ENCODE results near the gene SMG9.

SMG9 gene

DNA sequence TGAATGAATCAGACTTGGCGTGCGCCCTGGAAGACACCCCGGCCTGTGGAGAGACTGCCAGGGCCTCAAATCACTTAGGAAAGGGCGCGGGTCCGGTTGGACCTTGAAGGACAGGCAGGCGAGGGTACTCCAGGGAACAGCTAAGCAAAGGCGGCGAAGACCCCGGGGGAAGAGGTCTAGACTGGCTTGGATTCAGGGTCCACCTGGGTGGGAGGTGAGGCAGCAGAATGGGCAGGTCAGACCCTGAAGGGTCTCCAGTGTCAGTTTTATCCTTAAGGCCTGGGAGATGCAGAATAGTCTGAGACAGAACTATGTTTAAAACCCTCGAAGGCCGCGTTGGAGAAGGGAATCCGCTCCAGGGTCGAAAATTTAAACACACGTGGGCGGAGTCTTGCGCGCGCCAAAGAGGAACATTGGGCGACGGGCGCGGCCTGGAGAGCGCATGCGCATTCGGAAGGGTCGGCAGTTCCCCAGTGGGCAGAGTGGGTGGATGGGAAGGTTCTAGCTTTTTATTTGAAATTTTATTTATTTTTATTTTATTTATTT lies 567 bp upstream of the SMG9 start:
- Histone ChIP-seq H3K9me3 (ENCODE audit: control insufficient read depth, insufficient read depth, low read depth, low read length) (no peaks in the 10 kb centered on the region), H3K27ac (ENCODE audit: extremely low read depth, low read depth, low read length) (peak overlapping the region; percentile 100), H3K4me1 (ENCODE audit: control insufficient read depth, insufficient read depth, low read length) (peaks cover 33% of the 10 kb centered on the region), H3K4me3 (ENCODE audit: low read depth, low read length) (peak overlapping the region; percentile 60), H3K36me3 (ENCODE audit: control insufficient read depth in 2 of 2, insufficient read depth in 1 of 2, low read length in 2 of 2) (peaks cover 21 to 30% of the 10 kb centered on the region in 2 experiments)
- POLR2A ChIA-PET: interaction anchor here (0.6 to 4.4 kb wide), 26 partner anchors 9 to 292 kb away, joined by 3 to 63 read pairs (median 5); partner anchors contain the start of genes IRGQ, PLAUR, XRCC1 and ZNF45
- CTCF ChIA-PET: interaction anchor here (0.8 to 9.0 kb wide), 9 partner anchors 8 to 236 kb away, joined by 3 to 151 read pairs (median 6); no protein-coding TSS in a partner anchor
- TF ChIP-seq ZEB2 (tag by site-specific recombination; IDR thresholded peaks at IDR 0.05) (no peak; the same call in 1 of the 2 replicates), ZNF311 (tag by site-specific recombination; IDR thresholded peaks at IDR 0.05; ENCODE audit: borderline replicate concordance) (no peak), ZNF558 (tag by site-specific recombination; IDR thresholded peaks at IDR 0.05) (peak; percentile 53; the same call in 1 of the 2 replicates), ZNF560 (tag by site-specific recombination; IDR thresholded peaks at IDR 0.05; ENCODE audit: borderline replicate concordance) (no peak), ZNF426 (tag by site-specific recombination; IDR thresholded peaks at IDR 0.05) (no peak), SETDB1 (IDR thresholded peaks at IDR 0.05; ENCODE audit: insufficient read length, low read length) (no peak), ZNF843 (tag by site-specific recombination; IDR thresholded peaks at IDR 0.05) (no peak), ZNF501 (tag by site-specific recombination; IDR thresholded peaks at IDR 0.05) (peak; percentile 44; the same call in 1 of the 2 replicates), GFI1B (tag by site-specific recombination; IDR thresholded peaks at IDR 0.05) (peak; percentile 3; the same call in 1 of the 2 replicates), ZNF530 (tag by site-specific recombination; IDR thresholded peaks at IDR 0.05; ENCODE audit: low read depth) (no peak), ZNF221 (tag by site-specific recombination; IDR thresholded peaks at IDR 0.05; ENCODE audit: borderline replicate concordance) (no peak), ZNF2 (tag by site-specific recombination; IDR thresholded peaks at IDR 0.05) (peak; percentile 27; the same call in 1 of the 2 replicates), ZSCAN23 (tag by site-specific recombination; IDR thresholded peaks at IDR 0.05) (peak; percentile 80; the same call in 1 of the 2 replicates), SALL2 (tag by site-specific recombination; IDR thresholded peaks at IDR 0.05; ENCODE audit: borderline replicate concordance) (no peak), ZNF529 (tag by site-specific recombination; IDR thresholded peaks at IDR 0.05; ENCODE audit: insufficient replicate concordance) (no peak), ZNF335 (tag by site-specific recombination; conservative IDR thresholded peaks at IDR 0.05) (peak; percentile 36; the same call in 1 of the 2 replicates), SCRT1 (tag by site-specific recombination; IDR thresholded peaks at IDR 0.05; ENCODE audit: borderline replicate concordance) (peak; percentile 10; the same call in 1 of the 2 replicates), ZNF830 (tag by site-specific recombination; IDR thresholded peaks at IDR 0.05; ENCODE audit: low read depth) (no peak), ZNF555 (tag by site-specific recombination; conservative IDR thresholded peaks at IDR 0.05) (no peak), ZNF600 (tag by site-specific recombination; IDR thresholded peaks at IDR 0.05) (peak; percentile 6), ZNF76 (tag by site-specific recombination; IDR thresholded peaks at IDR 0.05; ENCODE audit: borderline replicate concordance, low read depth) (peak; percentile 4; the same call in 1 of the 2 replicates), ZNF707 (tag by site-specific recombination; IDR thresholded peaks at IDR 0.05) (no peak), ZBTB48 (tag by site-specific recombination; IDR thresholded peaks at IDR 0.05) (peak; percentile 60; the same call in 1 of the 2 replicates)
- TF ChIP-seq, protein P1, sequence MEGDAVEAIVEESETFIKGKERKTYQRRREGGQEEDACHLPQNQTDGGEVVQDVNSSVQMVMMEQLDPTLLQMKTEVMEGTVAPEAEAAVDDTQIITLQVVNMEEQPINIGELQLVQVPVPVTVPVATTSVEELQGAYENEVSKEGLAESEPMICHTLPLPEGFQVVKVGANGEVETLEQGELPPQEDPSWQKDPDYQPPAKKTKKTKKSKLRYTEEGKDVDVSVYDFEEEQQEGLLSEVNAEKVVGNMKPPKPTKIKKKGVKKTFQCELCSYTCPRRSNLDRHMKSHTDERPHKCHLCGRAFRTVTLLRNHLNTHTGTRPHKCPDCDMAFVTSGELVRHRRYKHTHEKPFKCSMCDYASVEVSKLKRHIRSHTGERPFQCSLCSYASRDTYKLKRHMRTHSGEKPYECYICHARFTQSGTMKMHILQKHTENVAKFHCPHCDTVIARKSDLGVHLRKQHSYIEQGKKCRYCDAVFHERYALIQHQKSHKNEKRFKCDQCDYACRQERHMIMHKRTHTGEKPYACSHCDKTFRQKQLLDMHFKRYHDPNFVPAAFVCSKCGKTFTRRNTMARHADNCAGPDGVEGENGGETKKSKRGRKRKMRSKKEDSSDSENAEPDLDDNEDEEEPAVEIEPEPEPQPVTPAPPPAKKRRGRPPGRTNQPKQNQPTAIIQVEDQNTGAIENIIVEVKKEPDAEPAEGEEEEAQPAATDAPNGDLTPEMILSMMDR (tag by site-specific recombination; IDR thresholded peaks at IDR 0.05): peak; percentile 53
- TF ChIP-seq, protein P2, sequence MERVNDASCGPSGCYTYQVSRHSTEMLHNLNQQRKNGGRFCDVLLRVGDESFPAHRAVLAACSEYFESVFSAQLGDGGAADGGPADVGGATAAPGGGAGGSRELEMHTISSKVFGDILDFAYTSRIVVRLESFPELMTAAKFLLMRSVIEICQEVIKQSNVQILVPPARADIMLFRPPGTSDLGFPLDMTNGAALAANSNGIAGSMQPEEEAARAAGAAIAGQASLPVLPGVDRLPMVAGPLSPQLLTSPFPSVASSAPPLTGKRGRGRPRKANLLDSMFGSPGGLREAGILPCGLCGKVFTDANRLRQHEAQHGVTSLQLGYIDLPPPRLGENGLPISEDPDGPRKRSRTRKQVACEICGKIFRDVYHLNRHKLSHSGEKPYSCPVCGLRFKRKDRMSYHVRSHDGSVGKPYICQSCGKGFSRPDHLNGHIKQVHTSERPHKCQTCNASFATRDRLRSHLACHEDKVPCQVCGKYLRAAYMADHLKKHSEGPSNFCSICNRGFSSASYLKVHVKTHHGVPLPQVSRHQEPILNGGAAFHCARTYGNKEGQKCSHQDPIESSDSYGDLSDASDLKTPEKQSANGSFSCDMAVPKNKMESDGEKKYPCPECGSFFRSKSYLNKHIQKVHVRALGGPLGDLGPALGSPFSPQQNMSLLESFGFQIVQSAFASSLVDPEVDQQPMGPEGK (tag by site-specific recombination; IDR thresholded peaks at IDR 0.05): no peak
- TF ChIP-seq, protein P3, sequence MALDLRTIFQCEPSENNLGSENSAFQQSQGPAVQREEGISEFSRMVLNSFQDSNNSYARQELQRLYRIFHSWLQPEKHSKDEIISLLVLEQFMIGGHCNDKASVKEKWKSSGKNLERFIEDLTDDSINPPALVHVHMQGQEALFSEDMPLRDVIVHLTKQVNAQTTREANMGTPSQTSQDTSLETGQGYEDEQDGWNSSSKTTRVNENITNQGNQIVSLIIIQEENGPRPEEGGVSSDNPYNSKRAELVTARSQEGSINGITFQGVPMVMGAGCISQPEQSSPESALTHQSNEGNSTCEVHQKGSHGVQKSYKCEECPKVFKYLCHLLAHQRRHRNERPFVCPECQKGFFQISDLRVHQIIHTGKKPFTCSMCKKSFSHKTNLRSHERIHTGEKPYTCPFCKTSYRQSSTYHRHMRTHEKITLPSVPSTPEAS (tag by site-specific recombination; IDR thresholded peaks at IDR 0.05): no peak
- TF ChIP-seq, protein P4, sequence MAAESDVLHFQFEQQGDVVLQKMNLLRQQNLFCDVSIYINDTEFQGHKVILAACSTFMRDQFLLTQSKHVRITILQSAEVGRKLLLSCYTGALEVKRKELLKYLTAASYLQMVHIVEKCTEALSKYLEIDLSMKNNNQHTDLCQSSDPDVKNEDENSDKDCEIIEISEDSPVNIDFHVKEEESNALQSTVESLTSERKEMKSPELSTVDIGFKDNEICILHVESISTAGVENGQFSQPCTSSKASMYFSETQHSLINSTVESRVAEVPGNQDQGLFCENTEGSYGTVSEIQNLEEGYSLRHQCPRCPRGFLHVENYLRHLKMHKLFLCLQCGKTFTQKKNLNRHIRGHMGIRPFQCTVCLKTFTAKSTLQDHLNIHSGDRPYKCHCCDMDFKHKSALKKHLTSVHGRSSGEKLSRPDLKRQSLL (tag by site-specific recombination; IDR thresholded peaks at IDR 0.05): peak; percentile 5; the same call in 1 of the 2 replicates
- TF ChIP-seq, protein P5, sequence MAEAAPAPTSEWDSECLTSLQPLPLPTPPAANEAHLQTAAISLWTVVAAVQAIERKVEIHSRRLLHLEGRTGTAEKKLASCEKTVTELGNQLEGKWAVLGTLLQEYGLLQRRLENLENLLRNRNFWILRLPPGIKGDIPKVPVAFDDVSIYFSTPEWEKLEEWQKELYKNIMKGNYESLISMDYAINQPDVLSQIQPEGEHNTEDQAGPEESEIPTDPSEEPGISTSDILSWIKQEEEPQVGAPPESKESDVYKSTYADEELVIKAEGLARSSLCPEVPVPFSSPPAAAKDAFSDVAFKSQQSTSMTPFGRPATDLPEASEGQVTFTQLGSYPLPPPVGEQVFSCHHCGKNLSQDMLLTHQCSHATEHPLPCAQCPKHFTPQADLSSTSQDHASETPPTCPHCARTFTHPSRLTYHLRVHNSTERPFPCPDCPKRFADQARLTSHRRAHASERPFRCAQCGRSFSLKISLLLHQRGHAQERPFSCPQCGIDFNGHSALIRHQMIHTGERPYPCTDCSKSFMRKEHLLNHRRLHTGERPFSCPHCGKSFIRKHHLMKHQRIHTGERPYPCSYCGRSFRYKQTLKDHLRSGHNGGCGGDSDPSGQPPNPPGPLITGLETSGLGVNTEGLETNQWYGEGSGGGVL (tag by site-specific recombination; IDR thresholded peaks at IDR 0.05): 0 out of 2 replicates have a peak, but pooled peaks have one; percentile 5
